HL-60 (cell line): ENCODE measurements around the gene TBCA.

Source experiments
- DNase-seq, 2 experiments: peaks; one replicate each; pipeline ENCODE4 v3.0.0-alpha.2; 2010 to 2020; ENCODE audit warnings: low read depth in 1 of 2, low spot score in 1 of 2
- H3K27ac ChIP-seq: fragments of 250-450 bp; sonication (Bioruptor Pico); replicated peaks from 2 replicates; pipeline ENCODE4 v1.5.1; 2020; ENCODE audit warnings: mild to moderate bottlenecking, moderate library complexity
- H3K27me3 ChIP-seq: fragments of 250-450 bp; sonication (Bioruptor Pico); 2 replicates; pipeline ENCODE4 v1.5.1; 2021; ENCODE audit warnings: mild to moderate bottlenecking, moderate library complexity; ENCODE audit not compliant: insufficient read depth, poor library complexity, severe bottlenecking
- H3K4me3 ChIP-seq: replicated peaks from 2 replicates; pipeline ENCODE4 v1.5.1; 2011; ENCODE audit warnings: mild to moderate bottlenecking, control low read depth, low read length; ENCODE audit not compliant: insufficient read depth
- CTCF ChIP-seq: IDR thresholded peaks from one replicate; pipeline ENCODE4 v1.5.1; 2011; ENCODE audit warnings: low read length, control low read depth, inconsistent platforms; ENCODE audit not compliant: insufficient read depth
- GABPA ChIP-seq: IDR thresholded peaks from 2 replicates; pipeline ENCODE4 v1.6.1; 2012; ENCODE audit warnings: low read depth
- POLR2AphosphoS5 ChIP-seq: IDR thresholded peaks from 2 replicates; pipeline ENCODE4 v1.6.1; 2012; ENCODE audit warnings: low read depth
- REST ChIP-seq: IDR thresholded peaks from 2 replicates; pipeline ENCODE4 v1.6.1; 2012; ENCODE audit warnings: low read depth; ENCODE audit not compliant: insufficient replicate concordance
- SPI1 ChIP-seq: IDR thresholded peaks from 2 replicates; pipeline ENCODE4 v1.6.1; 2012; ENCODE audit warnings: low read depth, mild to moderate bottlenecking, borderline replicate concordance

The TBCA gene

GRCh38 chr5:77724934-77725333, 51.2 kb downstream of the TBCA start:
- TF ChIP-seq REST = no peak
- no peak for TF ChIP-seq GABPA
- no peak for TF ChIP-seq POLR2AphosphoS5
- TF ChIP-seq SPI1 = no peak
- no peak for TF ChIP-seq CTCF
- Histone ChIP-seq H3K27me3 (no peaks in the 10 kb centered on the region), H3K4me3 (no peak overlapping the region), H3K27ac (no peak overlapping the region)
- no peak for DNase-seq

GRCh38 chr5:77719666-77720363, 56.3 kb downstream of the TBCA start:
- TF ChIP-seq REST (no peak), GABPA (no peak), SPI1 (no peak), POLR2AphosphoS5 (no peak), CTCF (no peak)

GRCh38 chr5:77718934-77719610, 57.1 kb downstream of the TBCA start:
- H3K4me3 ChIP-seq = no peak overlapping the region
- DNase-seq = no peak
- no peak overlapping the region for H3K27ac ChIP-seq
- no peaks in the 10 kb centered on the region for H3K27me3 ChIP-seq
- TF ChIP-seq SPI1 = no peak
- no peak for TF ChIP-seq GABPA
- no peak for TF ChIP-seq POLR2AphosphoS5
- no peak for TF ChIP-seq REST
- no peak for TF ChIP-seq CTCF

More at GRCh38 chr5:77719666-77720363, 56.3 kb downstream of the TBCA start:
- no peak overlapping the region for H3K4me3 ChIP-seq
- no peaks in the 10 kb centered on the region for H3K27me3 ChIP-seq
- no peak for DNase-seq
- H3K27ac ChIP-seq = no peak overlapping the region
